K562 (cell line): Measurements from ENCODE around the gene RAI14. TPM values are rescaled to one million over a fixed set of nuclear protein-coding genes. Genes with fewer than 3 reads are reported as not detected.

Experiments used
- ATAC-seq: fragments of 200-7000 bp; cut with Tn5 transposase; 3 replicates; pipeline ENCODE4 v1.9.1; 2020; ENCODE audit warnings: moderate library complexity
- BruUV-seq: library from RNA; stranded (reverse); fragments of 400-500 nt; replicated peaks from 2 replicates; lab custom pipeline; 2021; lab: Mats Ljungman, UMichigan
- CTCF ChIA-PET: fragments of 300-600 bp; formaldehyde crosslinking; extraction: SDS; loops from one replicate; lab custom pipeline; 2021; ENCODE audit warnings: low intra/inter-chr PET ratio; lab: Yijun Ruan, JAX
- POLR2A ChIA-PET: fragments of 300-600, 350-650 bp; sonication (Branson Sonifier 250); formaldehyde crosslinking; extraction: SDS; loops from one replicate; lab custom pipeline; 2021; ENCODE audit warnings: antibody characterized with exemption, inconsistent platforms; lab: Yijun Ruan, JAX
- DNase-seq, 4 experiments: peaks; one replicate each; pipeline versions ENCODE4 v3.0.0 to v3.0.0-alpha.2; 2011 to 2018; ENCODE audit warnings: low spot score in 3 of 4, mixed read lengths in 3 of 4; ENCODE audit errors: extremely low read depth in 1 of 4
- FAIRE-seq: peaks from 2 replicates; lab custom pipeline; 2011; peaks lifted over from hg19 to GRCh38; lab: Jason Lieb, UNC
- H2AFZ ChIP-seq: 2 replicates; pipeline ENCODE4 v1.6.0; 2011; ENCODE audit warnings: low read depth, low read length, control low read depth, inconsistent platforms
- H3K27ac ChIP-seq: fragments of 200-600 bp; 3 replicates; pipeline ENCODE4 v1.8.0; 2011; ENCODE audit warnings: low read depth, mild to moderate bottlenecking, control low read depth, inconsistent platforms, low read length, moderate library complexity, mixed read lengths; ENCODE audit errors: extremely low read depth
- H3K27me3 ChIP-seq, 2 experiments: fragments of 300-600 bp in 1 of 2; 2 replicates in 1 of 2; 3 replicates in 1 of 2; pipeline versions ENCODE4 v1.6.0 to v1.8.0; 2011; ENCODE audit warnings: inconsistent platforms in 2 of 2, low read length in 2 of 2, mild to moderate bottlenecking in 1 of 2, mixed read lengths in 1 of 2, moderate library complexity in 1 of 2; ENCODE audit not compliant: control insufficient read depth in 2 of 2, insufficient read depth in 2 of 2
- H3K36me3 ChIP-seq: fragments of 300-600 bp; 3 replicates; pipeline ENCODE4 v1.8.0; 2011; ENCODE audit warnings: mild to moderate bottlenecking, low read length, inconsistent platforms; ENCODE audit not compliant: control insufficient read depth, insufficient read depth
- H3K4me1 ChIP-seq, 2 experiments: fragments of 200-600 bp in 1 of 2; replicated peaks in 1 of 2; 2 replicates in 1 of 2; 3 replicates in 1 of 2; pipeline versions ENCODE4 v1.5.1 to v1.8.0; 2011; ENCODE audit warnings: inconsistent platforms in 2 of 2, low read length in 2 of 2, mild to moderate bottlenecking in 1 of 2, mixed read lengths in 1 of 2, moderate library complexity in 1 of 2; ENCODE audit not compliant: control insufficient read depth in 2 of 2, insufficient read depth in 2 of 2
- H3K4me2 ChIP-seq: 2 replicates; pipeline ENCODE4 v1.6.1; 2011; ENCODE audit warnings: low read length, control low read depth, inconsistent platforms, mixed read lengths; ENCODE audit not compliant: insufficient read depth
- H3K4me3 ChIP-seq: fragments of 200-600 bp; sonication (generic), shearing (Covaris generic); 2 replicates; pipeline ENCODE4 v1.5.1; 2016; ENCODE audit warnings: control low read depth, inconsistent platforms
- H3K79me2 ChIP-seq: fragments of 200-600 bp; 3 replicates; pipeline ENCODE4 v1.8.0; 2011; ENCODE audit warnings: low read length, inconsistent platforms; ENCODE audit not compliant: control insufficient read depth, insufficient read depth
- H3K9ac ChIP-seq, 2 experiments: 2 replicates each; pipeline versions ENCODE4 v1.6.0 to v1.6.1; 2011; ENCODE audit warnings: low read depth in 2 of 2, low read length in 2 of 2, control low read depth in 1 of 2, inconsistent platforms in 1 of 2, mild to moderate bottlenecking in 1 of 2, mixed read lengths in 1 of 2; ENCODE audit not compliant: insufficient read depth in 1 of 2
- H3K9me1 ChIP-seq: one replicate; pipeline ENCODE4 v1.6.0; 2011; ENCODE audit warnings: inconsistent platforms, mild to moderate bottlenecking, low read length, moderate library complexity; ENCODE audit not compliant: control insufficient read depth, insufficient read depth
- H3K9me3 ChIP-seq: replicated peaks from 2 replicates; pipeline ENCODE4 v1.5.1; 2011; ENCODE audit warnings: low read depth, low read length, inconsistent platforms; ENCODE audit not compliant: control insufficient read depth, insufficient read depth
- H4K20me1 ChIP-seq: replicated peaks from 2 replicates; pipeline ENCODE4 v1.6.1; 2011; ENCODE audit warnings: low read length, inconsistent platforms, mixed read lengths; ENCODE audit not compliant: control insufficient read depth, insufficient read depth
- BRD4 ChIP-seq: fragments of 200-600 bp; sonication (generic); IDR thresholded peaks from 2 replicates; pipeline ENCODE4 v1.6.1; 2017; ENCODE audit warnings: inconsistent platforms
- E2F4 ChIP-seq: sonication (generic); formaldehyde crosslinking; IDR thresholded peaks from 2 replicates; pipeline ENCODE4 v1.8.0; 2022; ENCODE audit warnings: mild to moderate bottlenecking, low read depth, missing genetic modification reagents
- NR2C2 ChIP-seq, 2 experiments: fragments of 200-800 bp in 1 of 2; sonication (Bioruptor generic) in 1 of 2; sonication (generic) in 1 of 2; formaldehyde crosslinking in 1 of 2; IDR thresholded peaks; 2 replicates each; pipeline versions ENCODE4 v1.6.1 to v1.8.0; 2016 to 2022; ENCODE audit warnings: mild to moderate bottlenecking in 1 of 2, missing compliant biosample characterization in 1 of 2, missing genetic modification characterization in 1 of 2, missing genetic modification reagents in 1 of 2
- PHF21A ChIP-seq: fragments of 450-650 bp; IDR thresholded peaks from 2 replicates; pipeline ENCODE4 v1.6.1; 2017; ENCODE audit warnings: low read depth, borderline replicate concordance
- ZKSCAN1 ChIP-seq: fragments of 150-350 bp; IDR thresholded peaks from 2 replicates; pipeline ENCODE4 v1.6.1; 2016; ENCODE audit warnings: low read depth, low read length
- ZKSCAN8 ChIP-seq: fragments of 200-800 bp; sonication (Bioruptor generic); IDR thresholded peaks from 2 replicates; pipeline ENCODE4 v1.6.1; 2016; ENCODE audit warnings: missing genetic modification characterization, missing compliant biosample characterization
- ZNF436 ChIP-seq: fragments of 250-450, 450-650 bp; sonication (Bioruptor Pico); formaldehyde crosslinking; IDR thresholded peaks from 2 replicates; pipeline ENCODE4 v1.7.0; 2020; ENCODE audit warnings: mild to moderate bottlenecking
- WGBS: fragments of 100-300 bp; shearing (Covaris generic); methylation state at CpG from one replicate; pipeline ENCODE4 v1.1.6; 2016; ENCODE audit warnings: low coverage, mixed read lengths; ENCODE audit not compliant: insufficient coverage; ENCODE audit errors: missing lambda C conversion rate; 5-methylcytosine and 5-hydroxymethylcytosine counted together
- in situ Hi-C: fragments of 300-500 bp; cut with MboI; formaldehyde crosslinking; loops from 4 replicates; pipeline ENCODE4 v1.15.0; 2018; ENCODE audit warnings: inconsistent platforms, mixed read lengths
- intact Hi-C: fragments of 100-400 bp; cut with micrococcal nuclease; formaldehyde crosslinking; loops from 2 replicates; pipeline ENCODE4 v1.14.2; 2022
- polyA plus RNA-seq, 8 experiments: library from polyadenylated mRNA; depleted of rRNA in 4 of 8; stranded (reverse) in 5 of 8; unstranded in 3 of 8; fragments of >200 nt; fragmentation: Nextera tagmentation in 2 of 8; fragmentation: Illumina TruSeq in 1 of 8; extraction: Ambion mirVana in 2 of 8; extraction: Trizol in 1 of 8; gene quantifications; 2 replicates each; pipeline versions ENCODE4 v1.2.1 to v1.2.3, GENCODE V29; 2011 to 2014; ENCODE audit warnings: inconsistent platforms in 1 of 8, missing spikeins in 1 of 8
- total RNA-seq, 7 experiments: library from RNA; depleted of rRNA in 6 of 7; stranded (reverse); fragments of >200 nt in 6 of 7; fragmentation: Illumina TruSeq in 2 of 7; extraction: Trizol in 2 of 7; gene quantifications; 2 replicates each; pipeline versions ENCODE4 v1.2.1 to v1.2.3, GENCODE V29; 2011 to 2021; ENCODE audit warnings: low replicate concordance in 1 of 7

RAI14 gene
- total and polyA plus RNA-seq, 9 of the 15 experiments (the other 6 are each of a cell fraction or from before 2014, with no cell fraction given): 11.3 to 82.5 (median 34.8) TPM

GRCh38 chr5:34831303-34831702, 175.2 kb downstream of the RAI14 start (continued):
- TF ChIP-seq BRD4 (no peak), ZKSCAN8 (CRISPR knock-in tag) (no peak)

GRCh38 chr5:34832568-34832967, 176.4 kb downstream of the RAI14 start:
- intact Hi-C loops: loop anchor here (5.0 kb wide), 1 partner anchor 65 kb away; no protein-coding TSS in a partner anchor

GRCh38 chr5:34833090-34833489, 177.0 kb downstream of the RAI14 start:
- ATAC-seq (no peak), FAIRE-seq (no peak), DNase-seq (no peak)
- Histone ChIP-seq H3K36me3 (peaks cover 27% of the 10 kb centered on the region; the same call in 2 of the 3 replicates), H3K9me3 (no peaks in the 10 kb centered on the region), H3K4me2 (no peak overlapping the region), H3K9ac (no peak overlapping the region), H3K79me2 (no peaks in the 10 kb centered on the region), H3K27me3 (no peaks in the 10 kb centered on the region), H3K4me3 (no peak overlapping the region), H2AFZ (no peak overlapping the region), H4K20me1 (no peaks in the 10 kb centered on the region), H3K27ac (no peak overlapping the region), H3K9me1 (no peaks in the 10 kb centered on the region), H3K4me1 (no peaks in the 10 kb centered on the region)
- BruUV-seq: no TSS peak
- CTCF ChIA-PET: no interaction called here
- POLR2A ChIA-PET: no interaction called here
- in situ Hi-C loops: no loop called here
- TF ChIP-seq NR2C2 (CRISPR knock-in tag; IDR thresholded peaks at IDR 0.05) (no peak), NR2C2 (tag; IDR thresholded peaks at IDR 0.05) (no peak), ZKSCAN1 (no peak), E2F4 (no peak)
- intact Hi-C loops: loop anchor here (5.0 kb wide), 1 partner anchor 64 kb away; no protein-coding TSS in a partner anchor
- WGBS: 35% methylated on average over 1 of the region's 1 CpG

More at GRCh38 chr5:34832568-34832967, 176.4 kb downstream of the RAI14 start:
- 87% methylated on average over 5 of the region's 5 CpGs for WGBS
- ATAC-seq: no peak
- Histone ChIP-seq H3K9me3 (no peaks in the 10 kb centered on the region), H2AFZ (no peak overlapping the region), H3K9me1 (no peaks in the 10 kb centered on the region), H3K36me3 (peaks cover 33% of the 10 kb centered on the region), H3K4me2 (no peak overlapping the region), H3K9ac (no peak overlapping the region), H4K20me1 (no peaks in the 10 kb centered on the region), H3K79me2 (no peaks in the 10 kb centered on the region), H3K27me3 (no peaks in the 10 kb centered on the region), H3K4me3 (no peak overlapping the region), H3K27ac (no peak overlapping the region), H3K4me1 (no peaks in the 10 kb centered on the region)
- in situ Hi-C loops: no loop called here
- DNase-seq: no peak
- FAIRE-seq: no peak
- no TSS peak for BruUV-seq
- POLR2A ChIA-PET: no interaction called here
- TF ChIP-seq PHF21A: no peak
- TF ChIP-seq ZNF436: no peak
- CTCF ChIA-PET: no interaction called here
